DMS 273 (cell line): Measurements from ENCODE around the gene SHC4.
"Not testable (repeated sequence)": the region's sequence is repeated elsewhere in the genome, so short reads cannot be mapped to it uniquely, and the experiment has no call there.

Source experiments
- DNase-seq: peaks from one replicate; lab custom pipeline; 2025; ENCODE audit not compliant: unreplicated experiment; lab: John Stamatoyannopoulos, UW

SHC4 gene

GRCh38 chr15:48855501-48856440 is 107.9 kb downstream of the SHC4 start:
- peak; percentile 38 for DNase-seq

GRCh38 chr15:48854434-48854833 is 109.3 kb downstream of the SHC4 start:
- not testable (repeated sequence) for DNase-seq

GRCh38 chr15:48851956-48852355 is 111.8 kb downstream of the SHC4 start:
- DNase-seq = no peak

- no peak for DNase-seq
Measured at GRCh38 chr15:48850648-48851047, 113.1 kb downstream of the SHC4 start.

GRCh38 chr15:48845123-48845522 is 118.6 kb downstream of the SHC4 start:
- DNase-seq = no peak

GRCh38 chr15:48842501-48842900 is 121.2 kb downstream of the SHC4 start:
- peak; percentile 52 for DNase-seq

DNA sequence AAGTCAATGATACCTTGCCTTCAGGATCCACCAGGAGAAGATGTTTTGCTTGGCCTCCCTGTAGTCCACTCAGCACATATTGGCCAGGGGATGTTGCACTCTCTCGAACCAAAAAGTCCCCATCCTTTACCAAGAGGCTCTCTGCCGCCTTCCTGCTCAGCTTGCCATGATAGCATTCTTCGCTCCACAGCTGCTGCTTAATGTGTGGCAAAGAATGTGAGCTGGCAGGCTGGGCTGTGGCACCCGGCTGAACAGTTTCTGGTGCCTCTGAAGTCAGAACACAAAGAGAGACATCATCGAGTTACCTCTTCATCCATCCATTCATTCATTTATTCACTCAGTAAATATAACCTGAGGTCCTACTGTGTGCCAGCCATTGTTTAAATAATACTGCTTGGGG is 129.0 kb downstream of the SHC4 start:
- DNase-seq = no peak

GRCh38 chr15:48833526-48834239 is 130.0 kb downstream of the SHC4 start:
- no peak for DNase-seq

- DNase-seq = no peak
Measured at GRCh38 chr15:48832648-48833047, 131.1 kb downstream of the SHC4 start.

- DNase-seq = no peak
Measured at GRCh38 chr15:48828906-48829305, 134.8 kb downstream of the SHC4 start.

DNA sequence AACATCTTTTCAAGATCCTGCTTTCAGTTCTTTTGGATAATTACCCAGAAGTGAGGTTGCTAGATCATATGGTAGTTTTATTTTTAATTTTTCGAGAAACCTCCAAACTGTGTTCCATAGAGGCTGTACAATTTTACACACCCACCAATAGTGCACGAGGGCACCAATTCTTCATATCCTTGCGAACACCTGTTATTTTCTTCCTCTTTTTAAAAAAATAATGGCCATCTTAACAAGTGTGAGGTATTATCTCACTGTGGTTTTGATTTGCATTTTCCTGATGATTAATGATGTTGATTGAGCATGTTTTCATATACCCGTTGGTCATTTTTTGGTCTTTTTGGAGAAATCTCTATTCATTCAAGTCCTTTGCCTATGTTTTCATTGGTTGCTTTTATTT is 135.2 kb downstream of the SHC4 start:
- no peak for DNase-seq

- no peak for DNase-seq
Measured at GRCh38 chr15:48825075-48825474, 138.6 kb downstream of the SHC4 start.

GRCh38 chr15:48823706-48824105 is 140.0 kb downstream of the SHC4 start:
- DNase-seq = no peak

DNA sequence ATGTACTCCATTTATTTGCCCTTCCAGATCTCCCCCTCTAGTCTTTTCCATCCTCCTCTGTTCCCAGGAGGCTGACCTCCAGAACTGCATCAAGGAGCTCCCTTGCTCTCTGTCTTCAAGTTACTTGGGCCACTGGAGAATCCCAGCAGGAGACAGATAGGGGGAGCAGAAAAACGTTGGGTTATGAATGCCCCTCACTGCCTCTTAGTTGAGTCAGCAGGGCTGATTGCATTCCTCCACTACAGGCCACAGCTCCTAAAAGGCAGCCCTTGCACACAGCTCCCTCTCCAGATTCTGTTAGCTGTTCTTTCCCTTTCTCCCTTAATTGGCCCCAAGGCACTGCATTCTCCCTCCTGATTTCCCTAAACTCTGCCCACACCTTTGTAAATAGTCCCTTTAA is 140.5 kb downstream of the SHC4 start:
- DNase-seq = no peak

GRCh38 chr15:48814286-48814685 is 149.4 kb downstream of the SHC4 start:
- no peak for DNase-seq

GRCh38 chr15:48811325-48811958 is 152.3 kb downstream of the SHC4 start:
- DNase-seq = peak; percentile 33

GRCh38 chr15:48810414-48811324 is 153.1 kb downstream of the SHC4 start, which contains the start of gene CEP152:
TSS of gene CEP152 (minus strand) at chr15:48811069. CDS start at chr15:48805649, 5,420 bp downstream.
- peak; percentile 99 for DNase-seq

- DNase-seq = no peak
Measured at GRCh38 chr15:48806151-48806550, 157.6 kb downstream of the SHC4 start.

DNA sequence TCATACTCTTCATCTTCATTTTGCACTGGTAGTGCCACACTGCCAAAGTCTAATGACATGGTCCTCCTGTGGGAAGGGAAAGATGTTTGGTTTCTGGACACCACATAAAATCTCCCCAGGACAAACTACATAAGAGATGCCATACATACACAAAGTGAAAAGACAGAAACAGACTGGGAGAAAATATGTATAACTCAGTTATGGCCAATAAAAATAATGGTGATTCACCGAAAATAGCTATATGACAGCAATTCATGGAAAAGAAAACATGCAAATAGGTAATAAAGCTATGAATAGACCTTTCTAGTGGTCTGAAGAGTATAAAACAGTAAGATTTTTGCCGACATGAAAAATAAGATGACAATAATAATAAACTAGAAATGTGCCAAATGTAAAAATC is 158.1 kb downstream of the SHC4 start:
- DNase-seq = no peak

GRCh38 chr15:48803877-48804276 is 159.8 kb downstream of the SHC4 start:
- DNase-seq = no peak

GRCh38 chr15:48802867-48803266 is 160.9 kb downstream of the SHC4 start:
- no peak for DNase-seq
